ENCODE data around the gene WNT2. TPM values are rescaled to one million over a fixed set of nuclear protein-coding genes. Genes with fewer than 3 reads are reported as not detected.

The WNT2 gene
- total RNA-seq, 1 donor from 2014 or later: 2.8 TPM

GRCh38 chr7:117333168-117333567 lies 10.3 kb upstream of the WNT2 start:
- H3K4me1 Mint-ChIP-seq (ENCODE audit: unreplicated experiment): no peaks in the 10 kb centered on the region
- H3K4me3 Mint-ChIP-seq: no peak overlapping the region
- H3K27ac Mint-ChIP-seq: no peak overlapping the region

GRCh38 chr7:117332031-117332430 lies 9.2 kb upstream of the WNT2 start:
- Mint-ChIP-seq H3K36me3 (no peaks in the 10 kb centered on the region), H3K27ac (no peak overlapping the region), H3K4me3 (no peak overlapping the region), H3K27me3 (peaks cover 11% of the 10 kb centered on the region), H3K9me3 (peaks cover 4% of the 10 kb centered on the region), H3K4me1 (ENCODE audit: unreplicated experiment) (no peaks in the 10 kb centered on the region)
- TF ChIP-seq CTCF (conservative IDR thresholded peaks at IDR 0.05): no peak
- no peak for DNase-seq (ENCODE audit: extremely low spot score, unreplicated experiment)

More at GRCh38 chr7:117333168-117333567, 10.3 kb upstream of the WNT2 start:
- no peak for DNase-seq (ENCODE audit: extremely low spot score, unreplicated experiment)
- H3K9me3 Mint-ChIP-seq: no peaks in the 10 kb centered on the region
- peak; percentile 43 for TF ChIP-seq CTCF (conservative IDR thresholded peaks at IDR 0.05)
- H3K27me3 Mint-ChIP-seq: peaks cover 10% of the 10 kb centered on the region
- no peaks in the 10 kb centered on the region for H3K36me3 Mint-ChIP-seq

- H3K27ac Mint-ChIP-seq: no peak overlapping the region
- TF ChIP-seq CTCF (conservative IDR thresholded peaks at IDR 0.05): no peak
- no peak for DNase-seq (ENCODE audit: extremely low spot score, unreplicated experiment)
- H3K4me3 Mint-ChIP-seq: no peak overlapping the region
- H3K9me3 Mint-ChIP-seq: peaks cover 4% of the 10 kb centered on the region
- H3K27me3 Mint-ChIP-seq: peaks cover 63% of the 10 kb centered on the region
- no peaks in the 10 kb centered on the region for H3K36me3 Mint-ChIP-seq
- peaks cover 12% of the 10 kb centered on the region for H3K4me1 Mint-ChIP-seq (ENCODE audit: unreplicated experiment)
Observed at GRCh38 chr7:117325836-117326235, 3.0 kb upstream of the WNT2 start.

GRCh38 chr7:117324960-117325359 lies 2.1 kb upstream of the WNT2 start:
- Mint-ChIP-seq H3K36me3 (no peaks in the 10 kb centered on the region), H3K4me3 (peak overlapping the region; percentile 94), H3K9me3 (peaks cover 4% of the 10 kb centered on the region), H3K27ac (no peak overlapping the region), H3K27me3 (peaks cover 72% of the 10 kb centered on the region), H3K4me1 (ENCODE audit: unreplicated experiment) (peaks cover 12% of the 10 kb centered on the region)
- no peak for TF ChIP-seq CTCF (conservative IDR thresholded peaks at IDR 0.05)
- no peak for DNase-seq (ENCODE audit: extremely low spot score, unreplicated experiment)

GRCh38 chr7:117323851-117324711 lies 1.2 kb upstream of the WNT2 start:
- H3K4me1 Mint-ChIP-seq (ENCODE audit: unreplicated experiment): peaks cover 12% of the 10 kb centered on the region
- H3K27ac Mint-ChIP-seq: peak overlapping the region; percentile 16

More at GRCh38 chr7:117323851-117324711, 1.2 kb upstream of the WNT2 start:
- no peak for DNase-seq (ENCODE audit: extremely low spot score, unreplicated experiment)
- TF ChIP-seq CTCF (conservative IDR thresholded peaks at IDR 0.05): no peak
- no peaks in the 10 kb centered on the region for H3K36me3 Mint-ChIP-seq
- peak overlapping the region; percentile 94 for H3K4me3 Mint-ChIP-seq
- peaks cover 4% of the 10 kb centered on the region for H3K9me3 Mint-ChIP-seq
- peaks cover 80% of the 10 kb centered on the region for H3K27me3 Mint-ChIP-seq
